SK-N-SH treated with all-trans-retinoic acid at 6 μM for 48 hours (cell line): ENCODE results near the gene ABCB11.
"Not testable (repeated sequence)": the region's sequence is repeated elsewhere in the genome, so short reads cannot be mapped to it uniquely, and the experiment has no call there.

Experiments used
- ATAC-seq: fragments of 200-7000 bp; cut with Tn5 transposase; 3 replicates; pipeline ENCODE4 v1.9.1; 2020; ENCODE audit warnings: mild to moderate bottlenecking, moderate library complexity
- ARNTL ChIP-seq: fragments of 450-650 bp; formaldehyde crosslinking; IDR thresholded peaks from 2 replicates; pipeline ENCODE4 v1.5.0; 2020; ENCODE audit warnings: low read depth, mild to moderate bottlenecking, moderate library complexity, borderline replicate concordance
- BACH2 ChIP-seq: fragments of 250-450 bp; sonication (Bioruptor Pico); IDR thresholded peaks from 2 replicates; pipeline ENCODE4 v1.9.0; 2021; ENCODE audit warnings: mild to moderate bottlenecking, borderline replicate concordance
- CSDC2 ChIP-seq: fragments of 250-450 bp; sonication (Bioruptor Pico); IDR thresholded peaks from 2 replicates; pipeline ENCODE4 v1.5.0; 2020; ENCODE audit warnings: mild to moderate bottlenecking, moderate library complexity
- ESRRG ChIP-seq: fragments of 250-450 bp; sonication (Bioruptor Pico); IDR thresholded peaks from 2 replicates; pipeline ENCODE4 v1.6.1; 2021; ENCODE audit warnings: mild to moderate bottlenecking
- ISL1 ChIP-seq: fragments of 250-450 bp; sonication (Bioruptor Pico); IDR thresholded peaks from 2 replicates; pipeline ENCODE4 v2.1.2; 2022; ENCODE audit warnings: mild to moderate bottlenecking, moderate library complexity
- OSR1 ChIP-seq: fragments of 250-450 bp; sonication (Bioruptor Pico); IDR thresholded peaks from 2 replicates; pipeline ENCODE4 v1.8.0; 2022; ENCODE audit warnings: moderate library complexity, mild to moderate bottlenecking, inconsistent platforms
- PPARA ChIP-seq: fragments of 250-450 bp; sonication (Bioruptor Pico); IDR thresholded peaks from 2 replicates; pipeline ENCODE4 v1.5.0; 2020; ENCODE audit warnings: mild to moderate bottlenecking, borderline replicate concordance
- RARB ChIP-seq: fragments of 250-450 bp; sonication (Bioruptor Pico); IDR thresholded peaks from 2 replicates; pipeline ENCODE4 v1.8.0; 2021; ENCODE audit warnings: mild to moderate bottlenecking, moderate library complexity
- TCF4 ChIP-seq: fragments of 250-450 bp; sonication (Bioruptor Pico); IDR thresholded peaks from 2 replicates; pipeline ENCODE4 v1.8.0; 2021; ENCODE audit warnings: mild to moderate bottlenecking, moderate library complexity, borderline replicate concordance
- TOX ChIP-seq: fragments of 250-450 bp; sonication (Bioruptor Pico); IDR thresholded peaks from 2 replicates; pipeline ENCODE4 v1.8.0; 2021; ENCODE audit warnings: mild to moderate bottlenecking, moderate library complexity, borderline replicate concordance
- ZC3H10 ChIP-seq: fragments of 250-450 bp; sonication (Bioruptor Pico); IDR thresholded peaks from 2 replicates; pipeline ENCODE4 v1.5.1; 2021; ENCODE audit warnings: mild to moderate bottlenecking, moderate library complexity
- ZFP3 ChIP-seq: fragments of 250-450 bp; sonication (Bioruptor Pico); IDR thresholded peaks from 2 replicates; pipeline ENCODE4 v1.5.0; 2020; ENCODE audit warnings: mild to moderate bottlenecking, moderate library complexity
- ZFP30 ChIP-seq: fragments of 450-650 bp; formaldehyde crosslinking; IDR thresholded peaks from 2 replicates; pipeline ENCODE4 v1.5.0; 2022; ENCODE audit warnings: mild to moderate bottlenecking, moderate library complexity
- ZNF565 ChIP-seq: fragments of 450-650 bp; formaldehyde crosslinking; conservative IDR thresholded peaks from 2 replicates; pipeline ENCODE4 v1.5.0; 2020; ENCODE audit warnings: low read depth, mild to moderate bottlenecking, moderate library complexity
- ZNF70 ChIP-seq: fragments of 450-650 bp; formaldehyde crosslinking; IDR thresholded peaks from 2 replicates; pipeline ENCODE4 v1.5.0; 2020; ENCODE audit warnings: mild to moderate bottlenecking, moderate library complexity
- ZNF8 ChIP-seq: fragments of 450-650 bp; formaldehyde crosslinking; IDR thresholded peaks from 2 replicates; pipeline ENCODE4 v1.5.0; 2020; ENCODE audit warnings: mild to moderate bottlenecking, moderate library complexity
- TF ChIP-seq, protein P1 (sequence below): fragments of 250-450 bp; sonication (Bioruptor Pico); IDR thresholded peaks from 2 replicates; pipeline ENCODE4 v1.5.1; 2021; ENCODE audit warnings: mild to moderate bottlenecking, moderate library complexity
- TF ChIP-seq, protein P2 (sequence below): fragments of 250-450 bp; sonication (Bioruptor Pico); IDR thresholded peaks from 2 replicates; pipeline ENCODE4 v1.8.0; 2020; ENCODE audit warnings: mild to moderate bottlenecking, moderate library complexity, borderline replicate concordance
- TF ChIP-seq, protein P3 (sequence below): fragments of 250-450 bp; sonication (Bioruptor Pico); IDR thresholded peaks from 2 replicates; pipeline ENCODE4 v1.5.1; 2020; ENCODE audit warnings: low read depth, mild to moderate bottlenecking, moderate library complexity
- TF ChIP-seq, protein P4 (sequence below): fragments of 250-450 bp; sonication (Bioruptor Pico); IDR thresholded peaks from 2 replicates; pipeline ENCODE4 v1.8.0; 2021; ENCODE audit warnings: low read depth, mild to moderate bottlenecking, moderate library complexity, borderline replicate concordance

Gene ABCB11

DNA sequence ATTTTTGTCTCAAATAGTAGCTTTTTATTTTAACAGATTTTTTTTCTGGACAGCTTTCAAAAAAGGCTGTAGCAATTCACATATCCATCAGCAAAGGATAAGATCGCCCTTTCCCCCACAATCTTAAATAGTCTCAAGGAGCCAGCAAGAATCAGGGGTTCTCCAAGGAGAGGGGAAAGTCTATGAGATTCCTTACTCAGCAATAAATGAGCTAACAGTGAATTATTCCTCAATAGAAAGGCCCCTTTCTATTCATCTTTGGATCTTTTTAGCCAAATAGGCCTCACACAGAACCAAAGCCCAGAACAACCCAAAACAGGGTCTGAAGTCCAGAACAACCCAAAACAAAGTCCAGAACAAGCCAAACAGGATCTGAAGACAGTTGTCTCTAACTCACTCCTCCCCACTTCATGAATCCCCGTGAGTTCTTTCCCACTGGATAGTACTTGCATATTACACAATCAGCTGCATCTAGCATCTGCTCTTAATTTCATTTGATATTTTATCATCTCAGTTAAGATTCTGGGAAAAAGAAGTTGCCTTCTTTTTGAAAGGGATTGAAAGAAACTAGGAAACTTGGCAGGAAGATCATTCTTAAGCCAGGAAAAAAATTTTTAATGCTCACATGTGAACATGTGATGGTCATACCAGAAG lies 34.9 kb upstream of the ABCB11 start:
- ATAC-seq, result no peak
- TF ChIP-seq, protein P1, sequence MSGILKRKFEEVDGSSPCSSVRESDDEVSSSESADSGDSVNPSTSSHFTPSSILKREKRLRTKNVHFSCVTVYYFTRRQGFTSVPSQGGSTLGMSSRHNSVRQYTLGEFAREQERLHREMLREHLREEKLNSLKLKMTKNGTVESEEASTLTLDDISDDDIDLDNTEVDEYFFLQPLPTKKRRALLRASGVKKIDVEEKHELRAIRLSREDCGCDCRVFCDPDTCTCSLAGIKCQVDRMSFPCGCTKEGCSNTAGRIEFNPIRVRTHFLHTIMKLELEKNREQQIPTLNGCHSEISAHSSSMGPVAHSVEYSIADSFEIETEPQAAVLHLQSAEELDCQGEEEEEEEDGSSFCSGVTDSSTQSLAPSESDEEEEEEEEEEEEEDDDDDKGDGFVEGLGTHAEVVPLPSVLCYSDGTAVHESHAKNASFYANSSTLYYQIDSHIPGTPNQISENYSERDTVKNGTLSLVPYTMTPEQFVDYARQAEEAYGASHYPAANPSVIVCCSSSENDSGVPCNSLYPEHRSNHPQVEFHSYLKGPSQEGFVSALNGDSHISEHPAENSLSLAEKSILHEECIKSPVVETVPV (CRISPR knock-in tag), result no peak

DNA sequence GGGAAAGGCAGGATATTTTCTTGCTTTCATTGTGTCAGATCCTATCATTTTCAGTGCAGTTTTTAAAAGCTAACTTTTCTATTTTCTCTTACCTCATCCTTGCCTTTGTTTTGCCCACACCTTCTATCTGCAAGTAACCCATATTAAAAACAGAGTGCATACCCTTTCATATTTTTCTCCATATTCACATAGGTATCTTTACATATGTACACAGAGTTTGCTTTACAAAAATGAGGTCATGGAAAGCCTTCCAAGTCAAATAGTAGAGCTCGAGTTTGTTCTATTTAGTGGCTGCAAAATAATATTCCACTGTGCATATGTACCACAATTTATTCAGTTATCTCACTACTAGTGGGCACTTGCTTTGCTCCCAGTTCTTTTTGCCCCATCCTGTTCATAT lies 34.3 kb upstream of the ABCB11 start:
- no peak for ATAC-seq
- TF ChIP-seq CSDC2 (CRISPR knock-in tag) (no peak), ZNF8 (no peak), OSR1 (CRISPR knock-in tag) (no peak), ZNF70 (CRISPR knock-in tag) (no peak), ESRRG (CRISPR knock-in tag) (no peak), PPARA (no peak), BACH2 (CRISPR knock-in tag) (no peak), ARNTL (no peak), ZC3H10 (no peak), ZFP3 (CRISPR knock-in tag) (no peak), TOX (CRISPR knock-in tag) (no peak), ZFP30 (no peak), TCF4 (CRISPR knock-in tag) (no peak), ISL1 (CRISPR knock-in tag) (no peak), RARB (no peak), ZNF565 (CRISPR knock-in tag) (no peak)
- TF ChIP-seq, protein P2, sequence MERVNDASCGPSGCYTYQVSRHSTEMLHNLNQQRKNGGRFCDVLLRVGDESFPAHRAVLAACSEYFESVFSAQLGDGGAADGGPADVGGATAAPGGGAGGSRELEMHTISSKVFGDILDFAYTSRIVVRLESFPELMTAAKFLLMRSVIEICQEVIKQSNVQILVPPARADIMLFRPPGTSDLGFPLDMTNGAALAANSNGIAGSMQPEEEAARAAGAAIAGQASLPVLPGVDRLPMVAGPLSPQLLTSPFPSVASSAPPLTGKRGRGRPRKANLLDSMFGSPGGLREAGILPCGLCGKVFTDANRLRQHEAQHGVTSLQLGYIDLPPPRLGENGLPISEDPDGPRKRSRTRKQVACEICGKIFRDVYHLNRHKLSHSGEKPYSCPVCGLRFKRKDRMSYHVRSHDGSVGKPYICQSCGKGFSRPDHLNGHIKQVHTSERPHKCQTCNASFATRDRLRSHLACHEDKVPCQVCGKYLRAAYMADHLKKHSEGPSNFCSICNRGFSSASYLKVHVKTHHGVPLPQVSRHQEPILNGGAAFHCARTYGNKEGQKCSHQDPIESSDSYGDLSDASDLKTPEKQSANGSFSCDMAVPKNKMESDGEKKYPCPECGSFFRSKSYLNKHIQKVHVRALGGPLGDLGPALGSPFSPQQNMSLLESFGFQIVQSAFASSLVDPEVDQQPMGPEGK (CRISPR knock-in tag), result no peak
- TF ChIP-seq, protein P3, sequence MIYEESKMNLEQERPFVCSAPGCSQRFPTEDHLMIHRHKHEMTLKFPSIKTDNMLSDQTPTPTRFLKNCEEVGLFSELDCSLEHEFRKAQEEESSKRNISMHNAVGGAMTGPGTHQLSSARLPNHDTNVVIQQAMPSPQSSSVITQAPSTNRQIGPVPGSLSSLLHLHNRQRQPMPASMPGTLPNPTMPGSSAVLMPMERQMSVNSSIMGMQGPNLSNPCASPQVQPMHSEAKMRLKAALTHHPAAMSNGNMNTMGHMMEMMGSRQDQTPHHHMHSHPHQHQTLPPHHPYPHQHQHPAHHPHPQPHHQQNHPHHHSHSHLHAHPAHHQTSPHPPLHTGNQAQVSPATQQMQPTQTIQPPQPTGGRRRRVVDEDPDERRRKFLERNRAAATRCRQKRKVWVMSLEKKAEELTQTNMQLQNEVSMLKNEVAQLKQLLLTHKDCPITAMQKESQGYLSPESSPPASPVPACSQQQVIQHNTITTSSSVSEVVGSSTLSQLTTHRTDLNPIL (CRISPR knock-in tag), result no peak
- TF ChIP-seq, protein P1 (CRISPR knock-in tag), result no peak
- TF ChIP-seq, protein P4, sequence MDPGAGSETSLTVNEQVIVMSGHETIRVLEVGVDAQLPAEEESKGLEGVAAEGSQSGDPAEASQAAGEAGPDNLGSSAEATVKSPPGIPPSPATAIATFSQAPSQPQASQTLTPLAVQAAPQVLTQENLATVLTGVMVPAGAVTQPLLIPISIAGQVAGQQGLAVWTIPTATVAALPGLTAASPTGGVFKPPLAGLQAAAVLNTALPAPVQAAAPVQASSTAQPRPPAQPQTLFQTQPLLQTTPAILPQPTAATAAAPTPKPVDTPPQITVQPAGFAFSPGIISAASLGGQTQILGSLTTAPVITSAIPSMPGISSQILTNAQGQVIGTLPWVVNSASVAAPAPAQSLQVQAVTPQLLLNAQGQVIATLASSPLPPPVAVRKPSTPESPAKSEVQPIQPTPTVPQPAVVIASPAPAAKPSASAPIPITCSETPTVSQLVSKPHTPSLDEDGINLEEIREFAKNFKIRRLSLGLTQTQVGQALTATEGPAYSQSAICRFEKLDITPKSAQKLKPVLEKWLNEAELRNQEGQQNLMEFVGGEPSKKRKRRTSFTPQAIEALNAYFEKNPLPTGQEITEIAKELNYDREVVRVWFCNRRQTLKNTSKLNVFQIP (CRISPR knock-in tag), result no peak

GRCh38 chr2:169064199-169064598 lies 33.1 kb upstream of the ABCB11 start:
- ATAC-seq, result not testable (repeated sequence)

DNA sequence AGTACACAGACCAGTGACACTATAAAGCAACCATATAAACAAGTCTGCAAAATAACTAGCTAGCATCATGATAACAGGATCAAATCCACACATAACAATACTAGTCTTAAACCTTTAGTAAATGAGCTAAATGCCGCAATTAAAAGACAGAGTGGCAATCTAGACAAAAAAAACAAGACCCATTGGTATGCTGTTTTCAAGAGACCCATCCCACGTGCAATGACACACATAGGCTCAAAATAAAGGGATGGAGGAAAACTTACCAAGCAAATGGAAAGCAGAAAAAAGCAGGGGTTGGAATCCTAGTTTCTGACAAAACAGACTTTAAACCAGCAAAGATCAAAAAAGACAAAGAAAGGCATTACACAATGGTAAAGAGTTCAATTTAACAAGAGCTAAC lies 23.5 kb upstream of the ABCB11 start:
- not testable (repeated sequence) for ATAC-seq
